ENCODE data around the gene RNF14. TPM values are rescaled to one million over a fixed set of nuclear protein-coding genes. Genes with fewer than 3 reads are reported as not detected.
A peak's percentile ranks its signal among the peaks of the same experiment; 100 is the strongest.

Gene RNF14
- total and polyA plus RNA-seq, 4 donors: 22.9 to 50.6 (median 32.5) TPM

DNA sequence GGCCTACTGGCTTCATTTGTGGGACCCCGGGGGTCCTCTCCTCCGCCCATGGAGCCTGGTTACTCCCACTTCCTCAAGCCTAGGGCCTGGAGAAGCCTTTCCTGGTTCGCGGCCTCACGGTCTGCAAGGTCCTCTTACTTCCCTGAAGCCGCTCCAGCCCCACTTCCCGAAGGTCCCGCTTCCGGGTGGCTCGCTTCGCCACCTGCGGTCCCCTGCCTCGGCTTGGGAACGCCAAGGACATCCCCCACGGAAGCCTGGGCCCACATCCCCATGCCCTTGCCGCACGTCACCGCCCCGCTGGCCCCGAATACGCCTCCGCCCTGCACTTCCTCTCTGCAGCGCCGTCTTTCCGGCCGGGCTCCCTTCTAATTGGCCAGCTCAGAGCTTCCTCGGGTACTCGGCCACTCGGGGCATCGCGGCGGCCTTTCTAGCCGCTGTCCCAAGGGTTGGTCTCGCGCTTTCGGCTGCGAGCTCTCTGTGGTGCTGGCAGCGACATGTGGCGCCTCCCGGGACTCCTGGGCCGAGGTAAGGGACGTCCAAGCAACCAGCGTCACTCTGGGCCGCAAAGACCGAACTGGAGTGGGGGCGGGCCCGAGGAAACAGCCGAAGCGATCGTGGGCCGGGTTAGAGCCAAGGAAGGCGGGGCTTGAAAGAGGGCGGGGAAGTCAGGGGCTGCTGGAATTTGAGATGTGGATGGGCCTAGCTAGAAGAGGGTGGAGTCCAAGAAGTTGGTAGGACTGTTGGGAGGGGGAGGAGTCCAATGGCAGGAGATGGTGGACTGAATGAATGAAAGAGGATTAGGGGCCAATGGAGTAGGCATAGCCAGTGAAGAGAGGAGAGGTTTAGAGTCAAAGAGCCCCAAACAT is 45.2 kb upstream of the RNF14 start, which contains the start of gene DELE1:
TSS of gene DELE1 (plus strand) at position 424 of the 866 bp plus-strand sequence. CDS start at position 495, 71 bp downstream.
- peak within 1 kb of the TSS; percentile 59 to 87 (median 81) for H3K4me3 ChIP-seq (ENCODE audit: low read depth in 1 of 3, low read length in 3 of 3)
- H3K27ac ChIP-seq (ENCODE audit: low read depth in 1 of 2, low read length in 2 of 2): peak within 1 kb of the TSS; percentile 79 to 93
- H3K36me3 ChIP-seq (ENCODE audit: control insufficient read depth in 4 of 4, insufficient read depth in 3 of 4, low read depth in 1 of 4, low read length in 3 of 4): peaks cover 5 to 28% (median 14%) of the 10 kb centered on the region in 4 donors
- H3K27me3 ChIP-seq (ENCODE audit: control insufficient read depth in 4 of 4, insufficient read depth in 4 of 4, low read length in 3 of 4): no peaks in the 10 kb centered on the region
- peaks cover 8 to 34% (median 16%) of the 10 kb centered on the region in 4 donors for H3K4me1 ChIP-seq (ENCODE audit: control insufficient read depth in 4 of 4, insufficient read depth in 4 of 4, low read length in 3 of 4)
- DNase-seq (ENCODE audit: low spot score): peak; percentile 94
- no peaks in the 10 kb centered on the region for H3K9me3 ChIP-seq (ENCODE audit: control insufficient read depth in 4 of 4, low read length in 3 of 4)
- peak; percentile 85 for TF ChIP-seq NR2F2 (IDR thresholded peaks at IDR 0.05)
- TF ChIP-seq TAF1 (conservative IDR thresholded peaks at IDR 0.05): peak; percentile 78
- peak in 1 of 2 donors; percentile 44 for TF ChIP-seq RAD21 (IDR thresholded peaks at IDR 0.05)
- TF ChIP-seq JUND (IDR thresholded peaks at IDR 0.05): peak in 1 of 2 donors; percentile 50
- peak; percentile 41 to 68 for TF ChIP-seq HNF4A (conservative IDR thresholded peaks at IDR 0.05)
- peak; percentile 83 for TF ChIP-seq MAX (IDR thresholded peaks at IDR 0.05)
- TF ChIP-seq FOXA2 (IDR thresholded peaks at IDR 0.05): no peak
- no peak for TF ChIP-seq FOXA1 (IDR thresholded peaks at IDR 0.05)
- TF ChIP-seq, protein P1, sequence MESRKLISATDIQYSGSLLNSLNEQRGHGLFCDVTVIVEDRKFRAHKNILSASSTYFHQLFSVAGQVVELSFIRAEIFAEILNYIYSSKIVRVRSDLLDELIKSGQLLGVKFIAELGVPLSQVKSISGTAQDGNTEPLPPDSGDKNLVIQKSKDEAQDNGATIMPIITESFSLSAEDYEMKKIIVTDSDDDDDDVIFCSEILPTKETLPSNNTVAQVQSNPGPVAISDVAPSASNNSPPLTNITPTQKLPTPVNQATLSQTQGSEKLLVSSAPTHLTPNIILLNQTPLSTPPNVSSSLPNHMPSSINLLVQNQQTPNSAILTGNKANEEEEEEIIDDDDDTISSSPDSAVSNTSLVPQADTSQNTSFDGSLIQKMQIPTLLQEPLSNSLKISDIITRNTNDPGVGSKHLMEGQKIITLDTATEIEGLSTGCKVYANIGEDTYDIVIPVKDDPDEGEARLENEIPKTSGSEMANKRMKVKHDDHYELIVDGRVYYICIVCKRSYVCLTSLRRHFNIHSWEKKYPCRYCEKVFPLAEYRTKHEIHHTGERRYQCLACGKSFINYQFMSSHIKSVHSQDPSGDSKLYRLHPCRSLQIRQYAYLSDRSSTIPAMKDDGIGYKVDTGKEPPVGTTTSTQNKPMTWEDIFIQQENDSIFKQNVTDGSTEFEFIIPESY (IDR thresholded peaks at IDR 0.05): peak; percentile 59
- peak; percentile 82 for TF ChIP-seq SP1 (IDR thresholded peaks at IDR 0.05)
- peak; percentile 43 for TF ChIP-seq HNF4G (IDR thresholded peaks at IDR 0.05)
- TF ChIP-seq GABPA (IDR thresholded peaks at IDR 0.05 in 1 of 2, conservative IDR thresholded peaks at IDR 0.05 in 1 of 2): peak; percentile 79 to 94
- peak; percentile 88 for TF ChIP-seq YY1 (IDR thresholded peaks at IDR 0.05)
- peak; percentile 18 for TF ChIP-seq ATF3 (IDR thresholded peaks at IDR 0.05)
- peak; percentile 54 to 69 for TF ChIP-seq RXRA (IDR thresholded peaks at IDR 0.05)
- TF ChIP-seq EGR1 (IDR thresholded peaks at IDR 0.05; ENCODE audit: low read depth in 2 of 2): peak; percentile 67 to 83
- no peak for TF ChIP-seq CTCF (IDR thresholded peaks at IDR 0.05; ENCODE audit: low read depth, low read length, missing input control)
- TF ChIP-seq, protein P2, sequence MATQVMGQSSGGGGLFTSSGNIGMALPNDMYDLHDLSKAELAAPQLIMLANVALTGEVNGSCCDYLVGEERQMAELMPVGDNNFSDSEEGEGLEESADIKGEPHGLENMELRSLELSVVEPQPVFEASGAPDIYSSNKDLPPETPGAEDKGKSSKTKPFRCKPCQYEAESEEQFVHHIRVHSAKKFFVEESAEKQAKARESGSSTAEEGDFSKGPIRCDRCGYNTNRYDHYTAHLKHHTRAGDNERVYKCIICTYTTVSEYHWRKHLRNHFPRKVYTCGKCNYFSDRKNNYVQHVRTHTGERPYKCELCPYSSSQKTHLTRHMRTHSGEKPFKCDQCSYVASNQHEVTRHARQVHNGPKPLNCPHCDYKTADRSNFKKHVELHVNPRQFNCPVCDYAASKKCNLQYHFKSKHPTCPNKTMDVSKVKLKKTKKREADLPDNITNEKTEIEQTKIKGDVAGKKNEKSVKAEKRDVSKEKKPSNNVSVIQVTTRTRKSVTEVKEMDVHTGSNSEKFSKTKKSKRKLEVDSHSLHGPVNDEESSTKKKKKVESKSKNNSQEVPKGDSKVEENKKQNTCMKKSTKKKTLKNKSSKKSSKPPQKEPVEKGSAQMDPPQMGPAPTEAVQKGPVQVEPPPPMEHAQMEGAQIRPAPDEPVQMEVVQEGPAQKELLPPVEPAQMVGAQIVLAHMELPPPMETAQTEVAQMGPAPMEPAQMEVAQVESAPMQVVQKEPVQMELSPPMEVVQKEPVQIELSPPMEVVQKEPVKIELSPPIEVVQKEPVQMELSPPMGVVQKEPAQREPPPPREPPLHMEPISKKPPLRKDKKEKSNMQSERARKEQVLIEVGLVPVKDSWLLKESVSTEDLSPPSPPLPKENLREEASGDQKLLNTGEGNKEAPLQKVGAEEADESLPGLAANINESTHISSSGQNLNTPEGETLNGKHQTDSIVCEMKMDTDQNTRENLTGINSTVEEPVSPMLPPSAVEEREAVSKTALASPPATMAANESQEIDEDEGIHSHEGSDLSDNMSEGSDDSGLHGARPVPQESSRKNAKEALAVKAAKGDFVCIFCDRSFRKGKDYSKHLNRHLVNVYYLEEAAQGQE (IDR thresholded peaks at IDR 0.05): peak; percentile 82
- H3K9ac ChIP-seq (ENCODE audit: low read depth in 1 of 2, low read length in 2 of 2): peak within 1 kb of the TSS; percentile 79 to 93
- WGBS: under 1% methylated on average over 53 of the region's 53 CpGs

All from liver (tissue), 9 donors.